NK-92 (cell line): ENCODE measurements around the gene TMEM219.
"Not testable (repeated sequence)": the region's sequence is repeated elsewhere in the genome, so short reads cannot be mapped to it uniquely, and the experiment has no call there.

Experiments
- DNase-seq: peaks from one replicate; lab custom pipeline; 2025; ENCODE audit not compliant: unreplicated experiment; lab: John Stamatoyannopoulos, UW

Gene TMEM219

DNA sequence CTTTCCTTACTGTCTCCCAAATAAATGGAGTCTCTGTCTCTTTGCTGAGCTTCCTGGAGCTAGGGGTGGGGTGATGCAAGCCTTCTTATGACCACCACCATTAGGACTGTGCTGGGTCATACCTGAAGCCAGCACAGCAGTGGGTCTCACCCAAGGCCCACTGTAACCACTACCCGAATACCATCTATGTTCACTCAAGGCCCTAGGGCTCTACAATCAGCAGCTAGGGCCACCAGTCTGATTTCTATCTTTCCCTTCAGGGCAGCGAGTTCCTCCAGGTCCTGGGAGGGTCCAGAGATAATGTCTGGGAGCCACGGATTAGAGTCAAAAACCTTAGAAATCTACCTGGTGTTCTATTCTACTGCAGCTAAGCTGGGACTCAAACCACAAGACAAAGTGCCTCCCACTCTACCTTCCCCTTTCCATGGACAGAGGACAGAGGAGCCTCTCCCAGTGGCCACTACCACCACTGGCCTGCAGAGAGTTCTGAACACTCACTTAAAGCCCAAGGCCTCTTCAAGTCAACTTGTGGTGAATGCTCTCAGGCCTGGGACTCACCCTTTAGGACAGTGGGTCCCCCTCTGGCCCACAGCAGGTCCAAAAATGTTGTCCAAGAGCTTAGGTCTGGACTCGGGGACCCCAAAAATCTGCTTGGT, 10.9 kb upstream of the TMEM219 start:
- DNase-seq, result no peak

- DNase-seq, result no peak
Measured at GRCh38 chr16:29951625-29952365, 10.1 kb upstream of the TMEM219 start.

DNA sequence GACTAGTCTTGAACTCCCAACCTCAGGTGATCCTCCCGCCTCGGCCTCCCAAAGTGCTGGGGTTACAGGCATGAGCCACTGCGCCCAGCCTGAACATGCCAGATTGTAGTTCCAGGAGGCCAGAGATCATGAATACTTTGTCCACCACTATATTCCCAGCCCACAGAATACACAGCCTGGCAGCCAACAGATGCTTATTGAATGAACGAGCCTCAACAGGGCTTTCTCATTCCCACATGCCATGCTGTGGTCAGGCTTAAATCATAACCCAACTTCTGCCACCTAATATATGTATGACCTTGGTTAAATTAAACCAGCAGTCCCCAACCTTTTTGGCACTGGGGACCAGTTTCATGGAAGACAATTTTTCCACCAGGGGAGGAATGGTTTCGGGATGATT, 3.1 kb upstream of the TMEM219 start:
- no peak for DNase-seq

- DNase-seq, result no peak
Measured at GRCh38 chr16:29959293-29959692, 2.6 kb upstream of the TMEM219 start.

GRCh38 chr16:29959821-29960220, 2.1 kb upstream of the TMEM219 start:
- not testable (repeated sequence) for DNase-seq

DNA sequence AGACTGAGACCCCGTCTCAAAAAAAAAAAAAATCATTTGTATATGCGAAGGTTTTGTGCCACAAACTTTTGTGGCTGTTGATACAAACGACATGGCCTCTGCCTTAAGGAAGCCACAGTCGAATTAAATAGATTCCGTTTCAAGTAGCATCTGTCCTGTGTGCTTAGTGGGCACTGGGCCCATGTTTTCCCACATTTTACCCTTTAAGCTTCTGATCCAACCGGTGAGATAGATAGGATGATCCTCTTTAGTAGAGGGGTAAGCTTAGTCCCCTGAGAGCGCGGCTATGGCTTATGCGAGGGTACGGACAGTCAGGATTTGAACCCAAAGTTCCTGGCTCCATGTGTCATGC, 776 bp upstream of the TMEM219 start:
- no peak for DNase-seq

DNA sequence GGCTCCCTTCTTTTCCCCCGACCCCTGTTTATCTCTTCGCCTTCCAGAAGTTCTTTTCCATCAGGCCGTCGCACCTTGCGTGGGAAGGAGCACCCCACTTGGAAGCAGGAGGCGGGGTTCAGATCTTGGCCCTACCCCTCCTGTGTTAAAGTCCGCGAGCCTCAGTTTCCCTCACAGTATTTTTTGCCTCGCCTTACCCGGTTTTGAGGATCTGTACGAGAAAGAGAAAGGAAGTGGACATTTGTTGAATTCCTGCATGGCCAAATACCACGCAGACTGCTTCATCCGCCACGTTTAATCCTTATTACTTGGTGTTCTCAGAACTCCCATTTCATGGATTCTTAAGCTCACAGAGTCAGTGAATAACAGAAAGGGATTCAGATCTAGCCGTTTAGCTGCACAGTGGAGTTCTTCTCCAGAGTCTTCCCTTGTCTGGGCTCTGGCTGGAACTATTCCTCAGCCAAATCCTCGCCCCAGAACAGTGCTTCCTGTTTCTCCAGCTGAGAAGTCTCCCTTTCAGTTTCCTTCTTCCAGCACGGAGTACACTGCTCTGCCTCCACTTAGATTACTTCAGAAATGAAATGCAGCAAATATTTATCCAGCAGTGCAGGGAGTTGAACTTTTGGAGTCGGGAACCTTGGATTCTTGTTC, 590 bp downstream of the TMEM219 start:
- no peak for DNase-seq

DNA sequence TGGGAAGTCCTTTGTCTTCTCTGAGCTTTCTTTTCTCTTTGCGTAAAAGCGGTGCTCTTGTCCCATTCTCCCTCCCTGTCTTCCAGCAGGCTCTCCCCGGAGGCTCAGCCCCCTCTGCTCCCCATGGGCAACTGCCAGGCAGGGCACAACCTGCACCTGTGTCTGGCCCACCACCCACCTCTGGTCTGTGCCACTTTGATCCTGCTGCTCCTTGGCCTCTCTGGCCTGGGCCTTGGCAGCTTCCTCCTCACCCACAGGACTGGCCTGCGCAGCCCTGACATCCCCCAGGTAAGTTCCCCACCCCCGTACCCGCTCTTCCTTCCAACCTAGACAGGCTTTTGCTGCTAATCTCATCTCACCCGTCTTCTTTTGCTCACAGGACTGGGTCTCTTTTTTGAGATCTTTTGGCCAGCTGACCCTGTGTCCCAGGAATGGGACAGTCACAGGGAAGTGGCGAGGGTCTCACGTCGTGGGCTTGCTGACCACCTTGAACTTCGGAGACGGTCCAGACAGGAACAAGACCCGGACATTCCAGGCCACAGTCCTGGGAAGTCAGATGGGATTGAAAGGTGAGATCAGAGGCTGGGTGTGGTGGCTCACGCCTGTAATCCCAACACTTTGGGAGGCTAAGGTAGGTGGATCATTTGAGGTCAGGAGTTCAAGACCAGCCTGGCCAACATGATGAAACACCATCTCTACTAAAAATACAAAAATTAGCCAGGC, 1.3 kb downstream of the TMEM219 start:
- DNase-seq, result no peak

- DNase-seq, result no peak
Measured at GRCh38 chr16:29968205-29968604, 6.3 kb downstream of the TMEM219 start.

GRCh38 chr16:29971304-29971703, 9.4 kb downstream of the TMEM219 start:
- DNase-seq, result no peak

DNA sequence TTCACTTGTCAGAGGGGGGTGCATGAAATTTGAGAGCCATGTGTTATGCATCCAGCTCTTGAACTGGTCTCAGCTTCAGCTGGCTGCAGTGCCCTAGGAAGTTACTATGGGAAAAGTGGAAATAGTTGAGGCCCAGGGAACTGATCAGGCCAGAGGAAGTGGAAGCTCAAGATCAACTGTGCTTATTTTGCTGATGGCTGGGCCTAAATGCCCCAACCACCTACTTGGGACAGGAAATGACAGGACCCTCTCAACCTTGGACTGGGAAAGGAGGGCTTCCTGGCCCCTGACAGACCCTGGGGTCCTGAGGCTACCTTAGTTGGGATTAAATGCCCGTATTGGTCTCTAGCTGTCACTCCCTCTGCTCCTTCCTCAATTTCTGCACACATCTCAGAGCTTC, 10.6 kb downstream of the TMEM219 start:
- DNase-seq, result no peak

GRCh38 chr16:29972992-29973383, 11.1 kb downstream of the TMEM219 start:
- DNase-seq, result no peak

GRCh38 chr16:29973384-29974246, 11.7 kb downstream of the TMEM219 start, which contains the start of gene TAOK2:
Gene TAOK2, plus strand, starts transcription at chr16:29973868. Its CDS starts 3,905 bp downstream, at chr16:29977773.
- DNase-seq, result peak; percentile 80

- no peak for DNase-seq
Measured at GRCh38 chr16:29974291-29975133, 12.6 kb downstream of the TMEM219 start.

GRCh38 chr16:29975134-29975538, 13.3 kb downstream of the TMEM219 start:
- no peak for DNase-seq

GRCh38 chr16:29975811-29976511, 14.1 kb downstream of the TMEM219 start:
- no peak for DNase-seq

DNA sequence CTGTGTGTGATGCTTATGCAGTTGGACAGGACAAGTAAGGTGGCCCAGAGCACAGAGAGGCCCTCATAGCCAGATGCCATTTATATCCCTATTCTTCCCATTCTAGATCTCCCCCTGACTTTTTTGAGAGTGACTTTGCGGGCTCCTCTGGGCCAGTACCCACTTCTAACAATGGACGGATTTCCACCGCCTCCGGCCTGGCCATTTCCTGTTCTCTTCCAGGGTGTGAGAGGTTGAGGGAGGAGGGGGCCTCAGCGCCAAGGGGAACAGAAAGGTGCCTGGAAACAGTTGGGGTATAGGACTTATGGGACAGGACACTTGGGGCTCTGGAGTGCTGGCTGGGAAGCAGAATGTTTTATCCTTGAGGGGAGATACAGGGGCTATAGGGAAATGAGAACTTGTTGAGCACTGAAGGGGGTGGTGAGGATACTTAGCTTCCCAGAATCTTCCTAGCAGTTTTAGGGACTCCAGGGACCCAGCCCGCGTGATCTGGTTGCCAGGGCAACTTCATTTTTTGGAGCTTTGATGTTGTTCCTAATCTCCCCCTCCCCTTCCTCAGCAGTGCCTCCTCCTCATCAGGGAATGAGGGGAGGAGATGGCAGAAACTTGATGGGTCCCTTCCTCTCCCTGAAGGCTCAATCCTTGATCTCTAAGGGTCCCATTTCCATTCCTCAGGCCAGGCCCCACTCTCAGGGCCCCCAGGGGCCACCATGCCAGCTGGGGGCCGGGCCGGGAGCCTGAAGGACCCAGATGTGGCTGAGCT, 15.4 kb downstream of the TMEM219 start:
- DNase-seq, result no peak

DNA sequence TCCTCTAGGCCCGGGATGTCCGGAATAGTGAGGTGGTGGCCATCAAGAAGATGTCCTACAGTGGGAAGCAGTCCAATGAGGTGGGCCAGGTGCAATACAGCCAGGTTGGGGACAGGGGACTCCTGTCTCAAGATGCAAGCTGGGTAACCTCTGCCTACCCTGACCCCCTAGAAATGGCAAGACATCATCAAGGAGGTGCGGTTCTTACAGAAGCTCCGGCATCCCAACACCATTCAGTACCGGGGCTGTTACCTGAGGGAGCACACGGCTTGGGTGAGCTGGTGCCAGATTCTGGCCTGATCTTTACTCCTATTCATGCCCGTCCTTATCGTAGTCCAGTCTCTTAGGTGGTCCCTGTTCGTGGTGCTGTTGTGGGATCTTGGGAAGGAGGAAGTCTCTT, 16.2 kb downstream of the TMEM219 start:
- DNase-seq, result no peak
